ENCODE results near the gene F10. TPM values are rescaled to one million over a fixed set of nuclear protein-coding genes. Genes with fewer than 3 reads are reported as not detected.

Gene F10
- total RNA-seq, 1 donor from 2014 or later = 12.3 TPM

- TF ChIP-seq, protein P1, sequence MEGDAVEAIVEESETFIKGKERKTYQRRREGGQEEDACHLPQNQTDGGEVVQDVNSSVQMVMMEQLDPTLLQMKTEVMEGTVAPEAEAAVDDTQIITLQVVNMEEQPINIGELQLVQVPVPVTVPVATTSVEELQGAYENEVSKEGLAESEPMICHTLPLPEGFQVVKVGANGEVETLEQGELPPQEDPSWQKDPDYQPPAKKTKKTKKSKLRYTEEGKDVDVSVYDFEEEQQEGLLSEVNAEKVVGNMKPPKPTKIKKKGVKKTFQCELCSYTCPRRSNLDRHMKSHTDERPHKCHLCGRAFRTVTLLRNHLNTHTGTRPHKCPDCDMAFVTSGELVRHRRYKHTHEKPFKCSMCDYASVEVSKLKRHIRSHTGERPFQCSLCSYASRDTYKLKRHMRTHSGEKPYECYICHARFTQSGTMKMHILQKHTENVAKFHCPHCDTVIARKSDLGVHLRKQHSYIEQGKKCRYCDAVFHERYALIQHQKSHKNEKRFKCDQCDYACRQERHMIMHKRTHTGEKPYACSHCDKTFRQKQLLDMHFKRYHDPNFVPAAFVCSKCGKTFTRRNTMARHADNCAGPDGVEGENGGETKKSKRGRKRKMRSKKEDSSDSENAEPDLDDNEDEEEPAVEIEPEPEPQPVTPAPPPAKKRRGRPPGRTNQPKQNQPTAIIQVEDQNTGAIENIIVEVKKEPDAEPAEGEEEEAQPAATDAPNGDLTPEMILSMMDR (IDR thresholded peaks at IDR 0.05; ENCODE audit: unreplicated experiment) = no peak
- Mint-ChIP-seq H3K4me3 (no peak overlapping the region), H3K9me3 (no peaks in the 10 kb centered on the region), H3K27ac (no peak overlapping the region), H3K27me3 (ENCODE audit: low read depth) (peaks cover 12% of the 10 kb centered on the region), H3K4me1 (peaks cover 16% of the 10 kb centered on the region), H3K36me3 (no peaks in the 10 kb centered on the region)
- DNase-seq (ENCODE audit: low spot score in 2 of 2, unreplicated experiment in 2 of 2) = peak in 1 of 2 experiments; percentile 33
Measured at GRCh38 chr13:113126265-113127150, 3.9 kb downstream of the F10 start.

DNA sequence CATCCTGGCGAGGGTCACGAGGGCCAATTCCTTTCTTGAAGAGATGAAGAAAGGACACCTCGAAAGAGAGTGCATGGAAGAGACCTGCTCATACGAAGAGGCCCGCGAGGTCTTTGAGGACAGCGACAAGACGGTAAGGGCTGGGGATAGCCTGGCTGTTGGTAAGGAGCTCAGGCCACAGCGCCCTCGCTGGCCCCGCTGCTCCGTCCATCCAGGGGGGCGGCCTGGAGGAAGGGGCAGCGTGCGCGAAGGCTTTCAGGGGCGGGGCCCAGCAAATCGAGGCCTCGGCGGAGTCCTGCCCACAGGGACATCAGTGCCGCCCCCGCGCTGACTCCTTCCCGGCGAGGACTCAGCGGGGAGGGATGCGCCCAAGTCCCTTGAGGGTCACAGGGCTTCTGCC lies 6.9 kb downstream of the F10 start:
- no peak for DNase-seq (ENCODE audit: low spot score in 2 of 2, unreplicated experiment in 2 of 2)
- H3K9me3 Mint-ChIP-seq = no peaks in the 10 kb centered on the region
- H3K4me3 Mint-ChIP-seq = no peak overlapping the region
- no peak overlapping the region for H3K27ac Mint-ChIP-seq
- peaks cover 37% of the 10 kb centered on the region for H3K27me3 Mint-ChIP-seq (ENCODE audit: low read depth)
- H3K36me3 Mint-ChIP-seq = no peaks in the 10 kb centered on the region
- peaks cover 7% of the 10 kb centered on the region for H3K4me1 Mint-ChIP-seq
- TF ChIP-seq, protein P1 (IDR thresholded peaks at IDR 0.05; ENCODE audit: unreplicated experiment) = no peak

- Mint-ChIP-seq H3K9me3 (no peaks in the 10 kb centered on the region), H3K27me3 (ENCODE audit: low read depth) (peaks cover 37% of the 10 kb centered on the region), H3K4me1 (peaks cover 7% of the 10 kb centered on the region), H3K36me3 (no peaks in the 10 kb centered on the region), H3K27ac (no peak overlapping the region), H3K4me3 (no peak overlapping the region)
- TF ChIP-seq, protein P1 (IDR thresholded peaks at IDR 0.05; ENCODE audit: unreplicated experiment) = no peak
- peak; percentile 17 to 28 for DNase-seq (ENCODE audit: low spot score in 2 of 2, unreplicated experiment in 2 of 2)
Measured at GRCh38 chr13:113129921-113130750, 7.5 kb downstream of the F10 start.

GRCh38 chr13:113135281-113135760 lies 12.7 kb downstream of the F10 start:
- no peak for DNase-seq (ENCODE audit: low spot score in 2 of 2, unreplicated experiment in 2 of 2)
- peaks cover 42% of the 10 kb centered on the region for H3K27me3 Mint-ChIP-seq (ENCODE audit: low read depth)
- no peak overlapping the region for H3K27ac Mint-ChIP-seq
- no peaks in the 10 kb centered on the region for H3K4me1 Mint-ChIP-seq
- no peak overlapping the region for H3K4me3 Mint-ChIP-seq
- H3K9me3 Mint-ChIP-seq = no peaks in the 10 kb centered on the region
- H3K36me3 Mint-ChIP-seq = no peaks in the 10 kb centered on the region
- TF ChIP-seq, protein P1 (IDR thresholded peaks at IDR 0.05; ENCODE audit: unreplicated experiment) = no peak

DNA sequence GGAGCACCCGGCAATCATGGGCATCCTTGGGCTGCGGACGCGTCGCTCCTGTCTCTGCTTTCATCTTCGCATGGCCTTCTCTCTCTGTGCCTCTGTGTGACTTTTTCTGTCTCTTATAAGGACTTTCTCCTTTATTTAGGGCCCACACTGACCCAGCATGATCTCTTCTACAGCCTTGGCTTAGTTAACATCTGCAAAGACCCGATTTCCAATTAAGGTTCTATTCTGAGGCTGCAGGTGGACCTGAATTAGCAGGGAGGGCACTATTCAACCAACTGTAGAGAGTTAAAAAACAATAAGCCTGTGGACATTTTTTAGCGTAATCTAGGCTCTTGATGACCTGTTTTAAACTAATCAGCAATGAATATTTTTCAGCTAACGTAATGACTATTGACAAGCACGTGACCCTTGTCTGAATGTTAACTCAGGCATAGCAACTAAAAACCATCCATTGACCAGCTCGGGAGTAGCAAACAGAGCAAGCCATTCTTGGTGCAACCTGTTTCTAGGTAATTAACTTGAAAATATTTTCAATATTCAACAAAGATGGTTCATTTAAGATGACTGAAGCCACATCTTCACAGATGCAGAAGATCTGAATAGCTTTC lies 15.2 kb downstream of the F10 start:
- Mint-ChIP-seq H3K27ac (no peak overlapping the region), H3K4me3 (no peak overlapping the region), H3K36me3 (no peaks in the 10 kb centered on the region), H3K9me3 (no peaks in the 10 kb centered on the region), H3K4me1 (no peaks in the 10 kb centered on the region), H3K27me3 (ENCODE audit: low read depth) (peaks cover 28% of the 10 kb centered on the region)
- DNase-seq (ENCODE audit: low spot score in 2 of 2, unreplicated experiment in 2 of 2) = no peak
- TF ChIP-seq, protein P1 (IDR thresholded peaks at IDR 0.05; ENCODE audit: unreplicated experiment) = no peak

Measured in mesothelial cell of epicardium (in vitro differentiated cells).